Measurements from ENCODE around the gene DHX58.

DNA sequence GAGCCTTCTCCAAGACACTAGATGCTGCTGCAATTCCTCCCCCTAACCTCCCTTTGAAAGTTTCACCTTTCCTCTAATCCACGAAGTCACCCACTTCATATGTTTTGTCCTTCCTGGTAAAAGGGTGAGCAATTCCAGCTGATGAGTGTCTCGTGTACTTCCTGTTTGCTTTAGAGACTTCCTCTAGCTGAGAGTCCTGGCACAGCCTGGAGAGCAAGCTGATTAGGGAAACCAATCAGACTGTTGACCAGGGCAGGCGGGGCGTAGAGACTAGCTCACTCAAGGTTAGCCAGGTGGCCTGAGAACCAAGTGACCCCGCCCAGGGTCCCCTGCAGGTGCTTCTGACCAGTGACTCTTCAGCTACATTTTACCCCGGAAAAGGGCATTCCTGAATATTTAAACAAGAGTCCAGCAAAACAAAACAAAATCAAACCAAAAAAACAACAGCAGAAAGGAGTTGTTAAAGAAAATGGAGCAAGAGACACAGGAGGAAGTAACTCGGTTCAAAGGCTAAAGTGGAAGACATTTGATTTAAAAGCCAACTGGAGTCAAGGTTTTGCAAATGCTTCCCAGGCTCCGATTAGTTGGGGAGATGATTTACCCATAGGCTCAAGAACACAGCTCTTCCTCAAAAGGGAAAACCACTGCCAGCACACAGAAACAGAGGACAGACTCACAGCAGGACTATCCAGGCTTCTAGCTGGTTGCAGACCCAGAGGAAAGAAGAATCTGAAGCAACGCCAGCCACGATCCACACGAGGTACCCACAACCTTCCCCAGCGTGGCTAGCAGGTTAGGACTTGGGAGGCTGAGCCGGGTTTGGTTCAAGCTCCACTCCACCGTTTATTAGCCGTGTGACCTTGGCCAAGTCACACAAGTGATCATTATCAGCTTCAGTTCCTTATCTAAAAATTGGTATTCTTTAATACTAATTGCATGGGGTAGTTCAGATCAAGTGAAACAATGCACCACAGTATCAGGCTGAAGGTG, 23.4 kb upstream of the DHX58 start:
- TF ChIP-seq, protein P1, sequence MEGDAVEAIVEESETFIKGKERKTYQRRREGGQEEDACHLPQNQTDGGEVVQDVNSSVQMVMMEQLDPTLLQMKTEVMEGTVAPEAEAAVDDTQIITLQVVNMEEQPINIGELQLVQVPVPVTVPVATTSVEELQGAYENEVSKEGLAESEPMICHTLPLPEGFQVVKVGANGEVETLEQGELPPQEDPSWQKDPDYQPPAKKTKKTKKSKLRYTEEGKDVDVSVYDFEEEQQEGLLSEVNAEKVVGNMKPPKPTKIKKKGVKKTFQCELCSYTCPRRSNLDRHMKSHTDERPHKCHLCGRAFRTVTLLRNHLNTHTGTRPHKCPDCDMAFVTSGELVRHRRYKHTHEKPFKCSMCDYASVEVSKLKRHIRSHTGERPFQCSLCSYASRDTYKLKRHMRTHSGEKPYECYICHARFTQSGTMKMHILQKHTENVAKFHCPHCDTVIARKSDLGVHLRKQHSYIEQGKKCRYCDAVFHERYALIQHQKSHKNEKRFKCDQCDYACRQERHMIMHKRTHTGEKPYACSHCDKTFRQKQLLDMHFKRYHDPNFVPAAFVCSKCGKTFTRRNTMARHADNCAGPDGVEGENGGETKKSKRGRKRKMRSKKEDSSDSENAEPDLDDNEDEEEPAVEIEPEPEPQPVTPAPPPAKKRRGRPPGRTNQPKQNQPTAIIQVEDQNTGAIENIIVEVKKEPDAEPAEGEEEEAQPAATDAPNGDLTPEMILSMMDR (IDR thresholded peaks at IDR 0.05): no peak
- TF ChIP-seq ZFX (IDR thresholded peaks at IDR 0.05; ENCODE audit: borderline replicate concordance): no peak

Measured in 22Rv1 (cell line).